Loucy (cell line): ENCODE results near the gene PDK2.

ENCODE experiments used
- H2AFZ ChIP-seq: fragments of 200-600 bp; sonication (generic); 2 replicates; pipeline ENCODE4 v1.6.0; 2016; ENCODE audit warnings: antibody characterized with exemption, mild to moderate bottlenecking, low read length, moderate library complexity
- H3F3A ChIP-seq: fragments of 200-600 bp; 2 replicates; pipeline ENCODE4 v1.6.0; 2016; ENCODE audit warnings: antibody characterized with exemption, low read depth, mild to moderate bottlenecking
- H3K27me3 ChIP-seq: fragments of 200-600 bp; sonication (generic); 2 replicates; pipeline ENCODE4 v1.6.1; 2014; ENCODE audit warnings: low read length, mild to moderate bottlenecking; ENCODE audit not compliant: insufficient read depth, poor library complexity, severe bottlenecking
- H3K36me3 ChIP-seq: fragments of 200-600 bp; sonication (generic); 2 replicates; pipeline ENCODE4 v1.6.1; 2016; ENCODE audit warnings: low read length; ENCODE audit not compliant: insufficient read depth
- H3K4me1 ChIP-seq: fragments of 200-600 bp; sonication (generic); 2 replicates; pipeline ENCODE4 v1.5.1; 2014; ENCODE audit warnings: low read length, mild to moderate bottlenecking; ENCODE audit not compliant: insufficient read depth, poor library complexity, severe bottlenecking
- H3K4me2 ChIP-seq: fragments of 200-600 bp; sonication (generic); 2 replicates; pipeline ENCODE4 v1.6.0; 2014; ENCODE audit warnings: antibody characterized with exemption, low read length, low read depth, mild to moderate bottlenecking; ENCODE audit not compliant: poor library complexity, severe bottlenecking
- H3K4me3 ChIP-seq: fragments of 200-600 bp; sonication (generic); 2 replicates; pipeline ENCODE4 v1.5.1; 2014; ENCODE audit warnings: low read length, mild to moderate bottlenecking, mixed read lengths; ENCODE audit not compliant: poor library complexity, severe bottlenecking
- H3K79me2 ChIP-seq: fragments of 200-600 bp; sonication (generic); 2 replicates; pipeline ENCODE4 v1.6.1; 2014; ENCODE audit warnings: low read length; ENCODE audit not compliant: insufficient read depth
- H3K9ac ChIP-seq: fragments of 200-600 bp; sonication (generic); 2 replicates; pipeline ENCODE4 v1.6.0; 2014; ENCODE audit warnings: mild to moderate bottlenecking, low read depth, low read length, moderate library complexity; ENCODE audit not compliant: poor library complexity, severe bottlenecking
- H3K9me2 ChIP-seq: fragments of 200-600 bp; sonication (generic); replicated peaks from 2 replicates; pipeline ENCODE4 v1.6.1; 2016; ENCODE audit warnings: low read depth, low read length, mixed read lengths
- H3K9me3 ChIP-seq: fragments of 200-600 bp; sonication (generic); 2 replicates; pipeline ENCODE4 v1.6.1; 2014; ENCODE audit warnings: mild to moderate bottlenecking, antibody characterized with exemption, low read length, low read depth; ENCODE audit not compliant: insufficient read depth
- H4K20me1 ChIP-seq: fragments of 200-600 bp; sonication (generic); 2 replicates; pipeline ENCODE4 v1.6.0; 2014; ENCODE audit warnings: antibody characterized with exemption, low read length, mild to moderate bottlenecking; ENCODE audit not compliant: insufficient read depth, poor library complexity, severe bottlenecking
- EZH2phosphoT487 ChIP-seq: fragments of 200-600 bp; IDR thresholded peaks from 2 replicates; pipeline ENCODE4 v1.6.1; 2018; ENCODE audit warnings: antibody characterized with exemption, mild to moderate bottlenecking, moderate library complexity, borderline replicate concordance
- TF ChIP-seq, protein P1 (sequence below): fragments of 200-600 bp; sonication (generic); conservative IDR thresholded peaks from 2 replicates; pipeline ENCODE4 v1.5.1; 2014; ENCODE audit warnings: mild to moderate bottlenecking, antibody characterized with exemption, low read length

PDK2 gene

DNA sequence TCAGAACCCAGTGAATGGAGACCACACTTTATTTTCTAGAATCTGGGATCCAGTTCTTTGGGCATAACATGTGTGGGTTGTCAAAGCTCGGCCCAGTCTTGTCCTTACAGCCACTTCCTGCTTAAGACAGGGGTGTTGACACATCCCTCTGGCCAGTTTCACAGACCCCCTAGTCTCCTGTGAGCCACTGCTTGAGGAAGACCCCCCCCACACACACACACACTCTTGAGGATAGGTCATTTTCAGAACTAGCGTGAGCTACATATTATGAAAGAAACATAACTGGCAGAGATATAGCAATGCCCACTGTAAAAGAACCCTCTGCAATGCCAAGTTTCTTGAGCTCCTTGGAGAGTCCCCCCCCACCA lies 3.2 kb upstream of the PDK2 start:
- Histone ChIP-seq H3K79me2 (peaks cover 12% of the 10 kb centered on the region; the same call in 1 of the 2 replicates), H3K4me1 (peaks cover 13% of the 10 kb centered on the region), H3F3A (no peaks in the 10 kb centered on the region), H3K4me2 (no peak overlapping the region), H3K9me3 (no peaks in the 10 kb centered on the region), H3K4me3 (no peak overlapping the region), H3K9me2 (no peaks in the 10 kb centered on the region), H2AFZ (no peak overlapping the region), H3K27me3 (no peaks in the 10 kb centered on the region), H3K36me3 (no peaks in the 10 kb centered on the region), H3K9ac (no peak overlapping the region), H4K20me1 (no peaks in the 10 kb centered on the region)
- no peak for TF ChIP-seq EZH2phosphoT487
- TF ChIP-seq, protein P1, sequence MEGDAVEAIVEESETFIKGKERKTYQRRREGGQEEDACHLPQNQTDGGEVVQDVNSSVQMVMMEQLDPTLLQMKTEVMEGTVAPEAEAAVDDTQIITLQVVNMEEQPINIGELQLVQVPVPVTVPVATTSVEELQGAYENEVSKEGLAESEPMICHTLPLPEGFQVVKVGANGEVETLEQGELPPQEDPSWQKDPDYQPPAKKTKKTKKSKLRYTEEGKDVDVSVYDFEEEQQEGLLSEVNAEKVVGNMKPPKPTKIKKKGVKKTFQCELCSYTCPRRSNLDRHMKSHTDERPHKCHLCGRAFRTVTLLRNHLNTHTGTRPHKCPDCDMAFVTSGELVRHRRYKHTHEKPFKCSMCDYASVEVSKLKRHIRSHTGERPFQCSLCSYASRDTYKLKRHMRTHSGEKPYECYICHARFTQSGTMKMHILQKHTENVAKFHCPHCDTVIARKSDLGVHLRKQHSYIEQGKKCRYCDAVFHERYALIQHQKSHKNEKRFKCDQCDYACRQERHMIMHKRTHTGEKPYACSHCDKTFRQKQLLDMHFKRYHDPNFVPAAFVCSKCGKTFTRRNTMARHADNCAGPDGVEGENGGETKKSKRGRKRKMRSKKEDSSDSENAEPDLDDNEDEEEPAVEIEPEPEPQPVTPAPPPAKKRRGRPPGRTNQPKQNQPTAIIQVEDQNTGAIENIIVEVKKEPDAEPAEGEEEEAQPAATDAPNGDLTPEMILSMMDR, result no peak

DNA sequence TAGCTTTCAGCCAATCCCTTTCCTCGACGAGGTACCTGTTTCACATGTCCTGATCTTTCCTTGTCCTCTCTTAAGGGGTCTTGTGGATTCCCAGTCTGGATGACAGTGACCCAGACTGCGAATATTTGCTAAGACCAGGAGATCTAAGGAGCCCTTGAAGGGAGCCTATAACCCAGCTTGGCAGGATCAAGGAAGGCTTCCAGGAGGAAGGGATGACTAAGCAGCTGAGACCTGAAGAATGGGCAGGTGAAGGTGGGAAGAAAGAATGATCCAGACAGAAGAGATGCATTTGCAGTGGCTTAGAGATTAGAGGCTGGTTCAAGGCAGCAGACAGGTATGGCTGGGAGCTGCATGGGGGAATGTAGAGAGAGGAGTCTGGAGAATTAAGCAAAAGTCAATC lies 1.9 kb upstream of the PDK2 start:
- Histone ChIP-seq H3K9me3 (no peaks in the 10 kb centered on the region), H3K36me3 (no peaks in the 10 kb centered on the region), H3K4me1 (peaks cover 13% of the 10 kb centered on the region), H3K4me3 (no peak overlapping the region), H3F3A (no peaks in the 10 kb centered on the region), H4K20me1 (no peaks in the 10 kb centered on the region), H3K9me2 (no peaks in the 10 kb centered on the region), H3K9ac (no peak overlapping the region), H3K4me2 (no peak overlapping the region), H2AFZ (no peak overlapping the region), H3K79me2 (peaks cover 12% of the 10 kb centered on the region; the same call in 1 of the 2 replicates), H3K27me3 (no peaks in the 10 kb centered on the region)
- TF ChIP-seq, protein P1, result no peak
- TF ChIP-seq EZH2phosphoT487, result no peak

DNA sequence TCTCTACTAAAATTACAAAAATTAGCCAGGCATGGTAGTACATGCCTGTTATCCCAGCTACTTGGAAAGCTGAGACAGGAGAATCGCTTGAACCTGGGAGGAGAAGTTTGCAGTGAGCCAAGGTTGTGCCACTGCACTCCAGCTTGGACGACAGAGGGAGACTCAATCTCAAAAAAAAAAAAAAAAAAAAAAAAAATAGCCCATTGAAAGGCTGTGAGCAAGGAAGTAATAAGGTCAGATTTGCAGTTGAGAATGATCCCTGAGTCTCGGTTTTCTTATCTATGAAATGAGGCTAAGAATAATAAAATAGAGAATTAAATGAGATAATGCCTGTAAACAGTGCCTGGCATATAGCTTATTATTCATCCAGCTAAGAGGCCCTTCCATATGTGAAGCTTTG lies 1.3 kb upstream of the PDK2 start:
- no peaks in the 10 kb centered on the region for H4K20me1 ChIP-seq
- no peaks in the 10 kb centered on the region for H3F3A ChIP-seq
- TF ChIP-seq, protein P1, result no peak
- TF ChIP-seq EZH2phosphoT487, result no peak
- H3K4me2 ChIP-seq, result peak overlapping the region; percentile 96
- peak overlapping the region; percentile 61 for H3K9ac ChIP-seq
- peak overlapping the region; percentile 99 for H2AFZ ChIP-seq
- peaks cover 12% of the 10 kb centered on the region; the same call in 1 of the 2 replicates for H3K79me2 ChIP-seq
- H3K27me3 ChIP-seq, result no peaks in the 10 kb centered on the region
- H3K9me3 ChIP-seq, result no peaks in the 10 kb centered on the region
- no peaks in the 10 kb centered on the region for H3K9me2 ChIP-seq
- H3K4me3 ChIP-seq, result no peak overlapping the region
- no peaks in the 10 kb centered on the region for H3K36me3 ChIP-seq
- peaks cover 13% of the 10 kb centered on the region for H3K4me1 ChIP-seq
